ENCODE measurements around the gene TIMP2. TPM values are rescaled to one million over a fixed set of nuclear protein-coding genes. Genes with fewer than 3 reads are reported as not detected.

The TIMP2 gene
- total RNA-seq, 2 donors from 2014 or later: 0.74 to 0.86 TPM

- H3K4me1 Mint-ChIP-seq: peaks cover 15% of the 10 kb centered on the region
- no peak for ATAC-seq (replicated peaks)
Measured at GRCh38 chr17:78831688-78832540, 93.3 kb downstream of the TIMP2 start.

GRCh38 chr17:78829477-78829876, 95.7 kb downstream of the TIMP2 start:
- Mint-ChIP-seq H3K9me3 (no peaks in the 10 kb centered on the region), H3K27me3 (no peaks in the 10 kb centered on the region), H3K36me3 (ENCODE audit: low read depth) (peaks cover 100% of the 10 kb centered on the region), H3K4me1 (peaks cover 22% of the 10 kb centered on the region), H3K4me3 (no peak overlapping the region), H3K27ac (peak overlapping the region; percentile 30)
- ATAC-seq (replicated peaks): no peak

More at GRCh38 chr17:78831688-78832540, 93.3 kb downstream of the TIMP2 start:
- H3K27ac Mint-ChIP-seq: no peak overlapping the region
- H3K4me3 Mint-ChIP-seq: no peak overlapping the region
- peaks cover 100% of the 10 kb centered on the region for H3K36me3 Mint-ChIP-seq (ENCODE audit: low read depth)
- H3K9me3 Mint-ChIP-seq: no peaks in the 10 kb centered on the region
- H3K27me3 Mint-ChIP-seq: no peaks in the 10 kb centered on the region

GRCh38 chr17:78828470-78829185, 96.6 kb downstream of the TIMP2 start:
- Mint-ChIP-seq H3K4me3 (no peak overlapping the region), H3K4me1 (peaks cover 22% of the 10 kb centered on the region), H3K9me3 (no peaks in the 10 kb centered on the region), H3K27me3 (no peaks in the 10 kb centered on the region), H3K27ac (peak overlapping the region; percentile 59), H3K36me3 (ENCODE audit: low read depth) (peaks cover 100% of the 10 kb centered on the region)
- ATAC-seq (replicated peaks): peak; percentile 63

- ATAC-seq (replicated peaks): no peak
- H3K9me3 Mint-ChIP-seq: no peaks in the 10 kb centered on the region
- H3K36me3 Mint-ChIP-seq (ENCODE audit: low read depth): peaks cover 100% of the 10 kb centered on the region
- H3K27ac Mint-ChIP-seq: no peak overlapping the region
- H3K4me3 Mint-ChIP-seq: no peak overlapping the region
- H3K4me1 Mint-ChIP-seq: peaks cover 27% of the 10 kb centered on the region
- no peaks in the 10 kb centered on the region for H3K27me3 Mint-ChIP-seq
Measured at GRCh38 chr17:78826836-78827509, 98.2 kb downstream of the TIMP2 start.

- Mint-ChIP-seq H3K9me3 (no peaks in the 10 kb centered on the region), H3K4me1 (peaks cover 27% of the 10 kb centered on the region), H3K36me3 (ENCODE audit: low read depth) (peaks cover 100% of the 10 kb centered on the region), H3K27me3 (no peaks in the 10 kb centered on the region), H3K27ac (no peak overlapping the region), H3K4me3 (no peak overlapping the region)
- no peak for ATAC-seq (replicated peaks)
Measured at GRCh38 chr17:78826421-78826820, 98.8 kb downstream of the TIMP2 start.

GRCh38 chr17:78825696-78826095, 99.5 kb downstream of the TIMP2 start:
- H3K27ac Mint-ChIP-seq: peak overlapping the region; percentile 36
- H3K4me3 Mint-ChIP-seq: no peak overlapping the region
- H3K4me1 Mint-ChIP-seq: peaks cover 27% of the 10 kb centered on the region
- no peak for ATAC-seq (replicated peaks)
- peaks cover 100% of the 10 kb centered on the region for H3K36me3 Mint-ChIP-seq (ENCODE audit: low read depth)
- H3K9me3 Mint-ChIP-seq: no peaks in the 10 kb centered on the region
- H3K27me3 Mint-ChIP-seq: no peaks in the 10 kb centered on the region

GRCh38 chr17:78824240-78824639, 100.9 kb downstream of the TIMP2 start:
- H3K4me1 Mint-ChIP-seq: peaks cover 33% of the 10 kb centered on the region
- H3K27me3 Mint-ChIP-seq: no peaks in the 10 kb centered on the region
- peaks cover 100% of the 10 kb centered on the region for H3K36me3 Mint-ChIP-seq (ENCODE audit: low read depth)
- H3K4me3 Mint-ChIP-seq: no peak overlapping the region
- ATAC-seq (replicated peaks): no peak
- no peaks in the 10 kb centered on the region for H3K9me3 Mint-ChIP-seq
- H3K27ac Mint-ChIP-seq: no peak overlapping the region

- no peaks in the 10 kb centered on the region for H3K9me3 Mint-ChIP-seq
- H3K4me3 Mint-ChIP-seq: no peak overlapping the region
- no peaks in the 10 kb centered on the region for H3K27me3 Mint-ChIP-seq
- peaks cover 39% of the 10 kb centered on the region for H3K4me1 Mint-ChIP-seq
- peaks cover 100% of the 10 kb centered on the region for H3K36me3 Mint-ChIP-seq (ENCODE audit: low read depth)
- H3K27ac Mint-ChIP-seq: peak overlapping the region; percentile 71
- no peak for ATAC-seq (replicated peaks)
Measured at GRCh38 chr17:78823282-78824046, 101.7 kb downstream of the TIMP2 start.

- Mint-ChIP-seq H3K27ac (peak overlapping the region; percentile 71), H3K4me1 (peaks cover 38% of the 10 kb centered on the region), H3K36me3 (ENCODE audit: low read depth) (peaks cover 100% of the 10 kb centered on the region), H3K27me3 (no peaks in the 10 kb centered on the region), H3K9me3 (no peaks in the 10 kb centered on the region), H3K4me3 (no peak overlapping the region)
- ATAC-seq (replicated peaks): no peak
Measured at GRCh38 chr17:78822552-78822951, 102.6 kb downstream of the TIMP2 start.

GRCh38 chr17:78821961-78822360, 103.2 kb downstream of the TIMP2 start:
- H3K36me3 Mint-ChIP-seq (ENCODE audit: low read depth): peaks cover 100% of the 10 kb centered on the region
- H3K27me3 Mint-ChIP-seq: no peaks in the 10 kb centered on the region
- H3K27ac Mint-ChIP-seq: no peak overlapping the region
- H3K4me1 Mint-ChIP-seq: peaks cover 43% of the 10 kb centered on the region
- no peak overlapping the region for H3K4me3 Mint-ChIP-seq
- no peaks in the 10 kb centered on the region for H3K9me3 Mint-ChIP-seq
- ATAC-seq (replicated peaks): no peak

GRCh38 chr17:78820841-78821240, 104.3 kb downstream of the TIMP2 start:
- H3K9me3 Mint-ChIP-seq: no peaks in the 10 kb centered on the region
- no peaks in the 10 kb centered on the region for H3K27me3 Mint-ChIP-seq
- H3K36me3 Mint-ChIP-seq (ENCODE audit: low read depth): peaks cover 99% of the 10 kb centered on the region
- peaks cover 47% of the 10 kb centered on the region for H3K4me1 Mint-ChIP-seq
- no peak overlapping the region for H3K27ac Mint-ChIP-seq
- ATAC-seq (replicated peaks): no peak
- H3K4me3 Mint-ChIP-seq: no peak overlapping the region

GRCh38 chr17:78819806-78820792, 105.1 kb downstream of the TIMP2 start:
- Mint-ChIP-seq H3K9me3 (no peaks in the 10 kb centered on the region), H3K27me3 (no peaks in the 10 kb centered on the region), H3K36me3 (ENCODE audit: low read depth) (peaks cover 99% of the 10 kb centered on the region), H3K4me1 (peaks cover 39% of the 10 kb centered on the region), H3K27ac (no peak overlapping the region), H3K4me3 (peak overlapping the region; percentile 60)
- no peak for ATAC-seq (replicated peaks)

GRCh38 chr17:78819402-78819801, 105.8 kb downstream of the TIMP2 start:
- no peaks in the 10 kb centered on the region for H3K9me3 Mint-ChIP-seq
- no peaks in the 10 kb centered on the region for H3K27me3 Mint-ChIP-seq
- peak overlapping the region; percentile 60 for H3K4me3 Mint-ChIP-seq
- peaks cover 99% of the 10 kb centered on the region for H3K36me3 Mint-ChIP-seq (ENCODE audit: low read depth)
- ATAC-seq (replicated peaks): no peak
- peak overlapping the region; percentile 79 for H3K27ac Mint-ChIP-seq
- H3K4me1 Mint-ChIP-seq: peaks cover 34% of the 10 kb centered on the region
